Measurements from ENCODE around the gene KCNIP1.
A peak's percentile ranks its signal among the peaks of the same experiment; 100 is the strongest.

Gene KCNIP1

DNA sequence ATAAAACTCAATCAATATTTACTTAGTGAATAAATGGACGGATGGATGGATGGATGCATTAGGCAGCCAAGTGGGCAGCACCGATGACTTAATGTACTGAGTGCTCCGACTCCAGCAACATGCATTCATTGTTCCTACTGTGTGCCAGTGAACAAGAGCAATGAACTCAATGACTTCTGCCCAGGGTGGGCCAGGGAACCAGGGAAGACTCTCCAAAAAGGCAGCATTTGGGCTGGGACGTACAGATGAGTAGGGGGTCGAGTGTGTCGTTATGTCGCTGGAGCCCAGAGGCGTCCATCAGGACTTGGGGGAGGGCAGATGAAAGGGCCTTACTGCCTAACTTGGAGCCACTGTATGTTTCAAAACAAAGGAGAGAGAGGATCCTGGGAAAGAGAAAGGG, 126.4 kb downstream of the KCNIP1 start:
- no peak overlapping the region for H4K8ac ChIP-seq (ENCODE audit: low read depth, low read length)
- H3K36me3 ChIP-seq (ENCODE audit: control insufficient read depth, insufficient read depth, low read length): no peaks in the 10 kb centered on the region
- no peak overlapping the region for H3K4ac ChIP-seq (ENCODE audit: low read depth, low read length)
- no peak overlapping the region for H4K5ac ChIP-seq (ENCODE audit: low read length)
- no peaks in the 10 kb centered on the region for H3K79me2 ChIP-seq (ENCODE audit: control insufficient read depth, insufficient read depth, low read length)
- no peak overlapping the region for H3K23ac ChIP-seq (ENCODE audit: low read length)
- no peak overlapping the region for H3K4me3 ChIP-seq (ENCODE audit: low read length)
- no peak overlapping the region for H3K9ac ChIP-seq (ENCODE audit: low read length)
- peaks cover 8% of the 10 kb centered on the region for H3K4me1 ChIP-seq (ENCODE audit: control insufficient read depth, low read depth, low read length)
- H3K27me3 ChIP-seq (ENCODE audit: insufficient read depth, low read length, poor library complexity): no peaks in the 10 kb centered on the region
- H3K18ac ChIP-seq (ENCODE audit: low read length): no peak overlapping the region
- no peak overlapping the region for H3K4me2 ChIP-seq (ENCODE audit: low read length)
- H2BK120ac ChIP-seq (ENCODE audit: low read depth, low read length): no peak overlapping the region
- H3K56ac ChIP-seq (ENCODE audit: low read length): no peak overlapping the region
- no peak for DNase-seq
- H2BK15ac ChIP-seq (replicated peaks; ENCODE audit: low read depth): no peak overlapping the region
- no peak overlapping the region for H3K27ac ChIP-seq (ENCODE audit: low read depth, low read length)
- H2AK5ac ChIP-seq (ENCODE audit: low read length): no peak overlapping the region
- WGBS (ENCODE audit: extremely low coverage, insufficient coverage, low lambda C conversion rate): no CpG with 5 or more reads among the region's 8 CpGs
- H2BK5ac ChIP-seq (ENCODE audit: low read length): no peak overlapping the region
- H3K79me1 ChIP-seq (ENCODE audit: low read length): no peaks in the 10 kb centered on the region

GRCh38 chr5:170630711-170631141, 126.9 kb downstream of the KCNIP1 start:
- H3K4me2 ChIP-seq (ENCODE audit: low read length): no peak overlapping the region
- DNase-seq: no peak
- no CpG with 5 or more reads among the region's 3 CpGs for WGBS (ENCODE audit: extremely low coverage, insufficient coverage, low lambda C conversion rate)

DNA sequence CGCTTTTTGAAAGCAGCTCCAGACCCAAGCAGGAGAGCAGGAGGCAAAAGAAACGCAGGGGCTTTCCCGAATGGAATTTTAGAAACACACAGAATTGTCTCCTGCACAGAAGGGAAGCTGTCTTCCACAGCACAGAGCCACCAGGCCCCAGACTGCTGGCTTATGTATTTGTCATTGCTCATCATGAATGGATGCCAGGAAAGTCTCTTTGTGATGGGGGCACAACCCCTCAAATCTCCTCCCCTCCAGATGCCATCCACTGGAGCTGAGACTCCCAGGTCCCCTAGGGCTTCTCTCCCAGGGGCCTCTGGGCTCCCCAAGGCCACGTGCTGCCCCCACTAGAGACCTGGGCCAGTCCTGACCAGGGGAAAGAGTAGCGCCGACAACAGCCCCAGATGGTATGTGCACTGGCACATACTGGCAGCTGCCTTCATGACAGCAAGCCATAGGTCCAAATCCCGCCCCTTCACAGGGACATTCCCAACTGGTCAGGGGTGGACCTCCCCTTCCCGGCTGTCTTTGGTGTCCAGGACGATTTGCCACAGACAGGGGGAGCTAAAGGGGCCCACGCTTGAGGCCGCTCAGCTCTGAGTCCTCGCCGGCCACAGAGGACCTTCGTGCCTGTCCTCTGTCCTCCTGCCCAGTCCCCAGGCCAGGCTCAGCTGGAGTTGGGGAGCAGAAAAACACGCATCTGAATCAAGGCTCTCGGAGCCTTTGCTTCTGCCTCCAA, 127.8 kb downstream of the KCNIP1 start:
- no peak overlapping the region for H2BK15ac ChIP-seq (replicated peaks; ENCODE audit: low read depth)
- peak; percentile 81 for DNase-seq
- H3K56ac ChIP-seq (ENCODE audit: low read length): peak overlapping the region; percentile 45
- no peak overlapping the region for H3K4me2 ChIP-seq (ENCODE audit: low read length)
- H3K27ac ChIP-seq (ENCODE audit: low read depth, low read length): no peak overlapping the region
- H3K79me2 ChIP-seq (ENCODE audit: control insufficient read depth, insufficient read depth, low read length): no peaks in the 10 kb centered on the region
- H2AK5ac ChIP-seq (ENCODE audit: low read length): no peak overlapping the region
- H3K4me1 ChIP-seq (ENCODE audit: control insufficient read depth, low read depth, low read length): peaks cover 8% of the 10 kb centered on the region
- H4K8ac ChIP-seq (ENCODE audit: low read depth, low read length): no peak overlapping the region
- no peak overlapping the region for H2BK5ac ChIP-seq (ENCODE audit: low read length)
- H3K9ac ChIP-seq (ENCODE audit: low read length): peak overlapping the region; percentile 37
- H4K5ac ChIP-seq (ENCODE audit: low read length): no peak overlapping the region
- H3K23ac ChIP-seq (ENCODE audit: low read length): no peak overlapping the region
- H3K36me3 ChIP-seq (ENCODE audit: control insufficient read depth, insufficient read depth, low read length): no peaks in the 10 kb centered on the region
- no peaks in the 10 kb centered on the region for H3K27me3 ChIP-seq (ENCODE audit: insufficient read depth, low read length, poor library complexity)
- H3K4ac ChIP-seq (ENCODE audit: low read depth, low read length): no peak overlapping the region
- H3K18ac ChIP-seq (ENCODE audit: low read length): no peak overlapping the region
- no peaks in the 10 kb centered on the region for H3K79me1 ChIP-seq (ENCODE audit: low read length)
- no peak overlapping the region for H3K4me3 ChIP-seq (ENCODE audit: low read length)
- WGBS (ENCODE audit: extremely low coverage, insufficient coverage, low lambda C conversion rate): no CpG with 5 or more reads among the region's 16 CpGs
- no peak overlapping the region for H2BK120ac ChIP-seq (ENCODE audit: low read depth, low read length)

More at GRCh38 chr5:170630711-170631141, 126.9 kb downstream of the KCNIP1 start:
- Histone ChIP-seq H3K27me3 (ENCODE audit: insufficient read depth, low read length, poor library complexity) (no peaks in the 10 kb centered on the region), H3K79me1 (ENCODE audit: low read length) (no peaks in the 10 kb centered on the region), H3K56ac (ENCODE audit: low read length) (no peak overlapping the region), H3K79me2 (ENCODE audit: control insufficient read depth, insufficient read depth, low read length) (no peaks in the 10 kb centered on the region), H3K4me3 (ENCODE audit: low read length) (no peak overlapping the region), H2BK15ac (replicated peaks; ENCODE audit: low read depth) (no peak overlapping the region), H4K5ac (ENCODE audit: low read length) (no peak overlapping the region), H2BK5ac (ENCODE audit: low read length) (no peak overlapping the region), H2AK5ac (ENCODE audit: low read length) (no peak overlapping the region), H3K4ac (ENCODE audit: low read depth, low read length) (no peak overlapping the region), H3K9ac (ENCODE audit: low read length) (no peak overlapping the region), H3K23ac (ENCODE audit: low read length) (no peak overlapping the region), H3K18ac (ENCODE audit: low read length) (no peak overlapping the region), H2BK120ac (ENCODE audit: low read depth, low read length) (no peak overlapping the region), H3K4me1 (ENCODE audit: control insufficient read depth, low read depth, low read length) (peaks cover 8% of the 10 kb centered on the region), H3K36me3 (ENCODE audit: control insufficient read depth, insufficient read depth, low read length) (no peaks in the 10 kb centered on the region), H4K8ac (ENCODE audit: low read depth, low read length) (no peak overlapping the region), H3K27ac (ENCODE audit: low read depth, low read length) (no peak overlapping the region)

DNA sequence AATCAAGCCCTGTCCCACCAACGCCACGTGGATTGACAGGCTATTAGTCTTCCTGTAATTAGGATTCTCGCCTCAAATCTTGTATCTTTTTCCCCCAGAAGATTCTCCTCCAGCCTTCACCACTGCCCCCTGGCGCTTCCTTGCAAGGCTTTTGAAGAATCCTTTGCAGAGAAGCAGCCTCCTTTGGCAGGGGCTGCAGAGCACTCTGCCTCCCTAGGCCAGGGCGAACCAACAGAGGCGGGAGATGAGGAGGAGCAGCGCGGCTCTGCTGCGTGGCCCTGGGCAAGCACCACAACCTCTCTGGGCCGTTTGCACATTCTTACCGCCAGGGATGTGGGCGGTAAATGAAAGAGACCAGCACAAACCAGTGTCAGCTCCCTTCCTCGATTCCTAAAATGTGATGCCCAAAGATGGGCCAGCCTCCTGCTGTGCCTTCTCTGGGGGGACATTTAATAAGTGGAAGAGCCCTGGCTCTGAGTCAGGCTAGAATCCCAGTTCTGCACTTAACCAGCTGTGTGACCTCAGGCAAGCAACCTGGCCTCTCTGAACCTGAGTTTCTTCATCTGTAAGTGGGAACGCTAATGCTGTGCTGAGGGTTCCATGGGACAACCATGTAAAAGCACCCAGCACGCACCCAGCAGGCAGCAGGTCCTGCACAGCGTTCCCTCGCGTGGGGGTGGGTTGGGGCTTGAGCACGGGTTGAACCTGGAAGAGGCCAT, 128.6 kb downstream of the KCNIP1 start:
- no peak overlapping the region for H3K18ac ChIP-seq (ENCODE audit: low read length)
- H3K9ac ChIP-seq (ENCODE audit: low read length): peak overlapping the region; percentile 37
- no peaks in the 10 kb centered on the region for H3K36me3 ChIP-seq (ENCODE audit: control insufficient read depth, insufficient read depth, low read length)
- H3K4me2 ChIP-seq (ENCODE audit: low read length): peak overlapping the region; percentile 56
- H2AK5ac ChIP-seq (ENCODE audit: low read length): no peak overlapping the region
- H3K23ac ChIP-seq (ENCODE audit: low read length): no peak overlapping the region
- peak overlapping the region; percentile 45 for H3K56ac ChIP-seq (ENCODE audit: low read length)
- H3K4ac ChIP-seq (ENCODE audit: low read depth, low read length): no peak overlapping the region
- DNase-seq: peak; percentile 83
- H3K27ac ChIP-seq (ENCODE audit: low read depth, low read length): no peak overlapping the region
- H4K5ac ChIP-seq (ENCODE audit: low read length): no peak overlapping the region
- no peaks in the 10 kb centered on the region for H3K79me2 ChIP-seq (ENCODE audit: control insufficient read depth, insufficient read depth, low read length)
- no peak overlapping the region for H3K4me3 ChIP-seq (ENCODE audit: low read length)
- no CpG with 5 or more reads among the region's 19 CpGs for WGBS (ENCODE audit: extremely low coverage, insufficient coverage, low lambda C conversion rate)
- H4K8ac ChIP-seq (ENCODE audit: low read depth, low read length): no peak overlapping the region
- no peaks in the 10 kb centered on the region for H3K27me3 ChIP-seq (ENCODE audit: insufficient read depth, low read length, poor library complexity)
- H3K79me1 ChIP-seq (ENCODE audit: low read length): no peaks in the 10 kb centered on the region
- peaks cover 8% of the 10 kb centered on the region for H3K4me1 ChIP-seq (ENCODE audit: control insufficient read depth, low read depth, low read length)
- H2BK120ac ChIP-seq (ENCODE audit: low read depth, low read length): no peak overlapping the region
- H2BK5ac ChIP-seq (ENCODE audit: low read length): no peak overlapping the region
- H2BK15ac ChIP-seq (replicated peaks; ENCODE audit: low read depth): no peak overlapping the region

DNA sequence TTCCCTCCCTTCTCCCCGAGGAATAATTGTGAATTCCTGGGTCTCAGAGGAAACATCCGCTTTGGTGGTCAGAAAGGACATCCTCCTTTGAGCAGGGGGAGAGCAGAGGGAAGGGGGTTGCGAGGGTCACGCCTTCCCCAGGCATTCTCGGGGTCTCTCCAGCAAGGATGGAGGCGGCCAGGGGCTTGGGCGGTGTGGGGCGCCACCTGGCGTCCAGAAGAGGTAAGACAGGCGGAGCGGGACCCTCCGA, 129.1 kb downstream of the KCNIP1 start:
- no peaks in the 10 kb centered on the region for H3K27me3 ChIP-seq (ENCODE audit: insufficient read depth, low read length, poor library complexity)
- no peak overlapping the region for H3K4me3 ChIP-seq (ENCODE audit: low read length)
- no peak overlapping the region for H3K18ac ChIP-seq (ENCODE audit: low read length)
- no peak overlapping the region for H2BK5ac ChIP-seq (ENCODE audit: low read length)
- no peak overlapping the region for H4K8ac ChIP-seq (ENCODE audit: low read depth, low read length)
- H3K27ac ChIP-seq (ENCODE audit: low read depth, low read length): no peak overlapping the region
- H3K4me1 ChIP-seq (ENCODE audit: control insufficient read depth, low read depth, low read length): peaks cover 8% of the 10 kb centered on the region
- no peak overlapping the region for H2BK15ac ChIP-seq (replicated peaks; ENCODE audit: low read depth)
- H3K79me2 ChIP-seq (ENCODE audit: control insufficient read depth, insufficient read depth, low read length): no peaks in the 10 kb centered on the region
- no peak overlapping the region for H4K5ac ChIP-seq (ENCODE audit: low read length)
- peak overlapping the region; percentile 30 for H3K9ac ChIP-seq (ENCODE audit: low read length)
- no peak overlapping the region for H3K23ac ChIP-seq (ENCODE audit: low read length)
- H3K4me2 ChIP-seq (ENCODE audit: low read length): peak overlapping the region; percentile 56
- H2BK120ac ChIP-seq (ENCODE audit: low read depth, low read length): no peak overlapping the region
- H3K4ac ChIP-seq (ENCODE audit: low read depth, low read length): no peak overlapping the region
- no peak overlapping the region for H3K56ac ChIP-seq (ENCODE audit: low read length)
- WGBS (ENCODE audit: extremely low coverage, insufficient coverage, low lambda C conversion rate): no CpG with 5 or more reads among the region's 12 CpGs
- no peaks in the 10 kb centered on the region for H3K79me1 ChIP-seq (ENCODE audit: low read length)
- DNase-seq: peak; percentile 86
- H2AK5ac ChIP-seq (ENCODE audit: low read length): no peak overlapping the region
- H3K36me3 ChIP-seq (ENCODE audit: control insufficient read depth, insufficient read depth, low read length): no peaks in the 10 kb centered on the region
